ENCODE data around the gene KEL.

The KEL gene

GRCh38 chr7:142935941-142936565 lies 26.1 kb downstream of the KEL start:
- TF ChIP-seq CTCF (IDR thresholded peaks at IDR 0.05), result no peak
- TF ChIP-seq ZFX (IDR thresholded peaks at IDR 0.05; ENCODE audit: borderline replicate concordance), result no peak

GRCh38 chr7:142934056-142934455 lies 28.1 kb downstream of the KEL start:
- TF ChIP-seq CTCF (IDR thresholded peaks at IDR 0.05) (no peak), ZFX (IDR thresholded peaks at IDR 0.05; ENCODE audit: borderline replicate concordance) (no peak)
- H3K27ac ChIP-seq, result no peak overlapping the region

More at GRCh38 chr7:142935941-142936565, 26.1 kb downstream of the KEL start:
- no peak overlapping the region for H3K27ac ChIP-seq

GRCh38 chr7:142933624-142934023 lies 28.5 kb downstream of the KEL start, which contains the start of gene TRPV5:
Gene TRPV5, minus strand, starts transcription at chr7:142933746. Its CDS starts 287 bp downstream, at chr7:142933459.
- no peak for TF ChIP-seq CTCF (IDR thresholded peaks at IDR 0.05)
- TF ChIP-seq ZFX (IDR thresholded peaks at IDR 0.05; ENCODE audit: borderline replicate concordance), result no peak

GRCh38 chr7:142933092-142933475 lies 29.1 kb downstream of the KEL start:
- H3K27ac ChIP-seq, result no peak overlapping the region
- TF ChIP-seq ZFX (IDR thresholded peaks at IDR 0.05; ENCODE audit: borderline replicate concordance) (no peak), CTCF (IDR thresholded peaks at IDR 0.05) (no peak)

More at GRCh38 chr7:142933624-142934023, 28.5 kb downstream of the KEL start, which contains the start of gene TRPV5:
- no peak within 1 kb of the TSS for H3K27ac ChIP-seq

- H3K27ac ChIP-seq, result no peak overlapping the region
- TF ChIP-seq CTCF (IDR thresholded peaks at IDR 0.05), result no peak
- TF ChIP-seq ZFX (IDR thresholded peaks at IDR 0.05; ENCODE audit: borderline replicate concordance), result no peak
Observed at GRCh38 chr7:142932386-142933091, 29.6 kb downstream of the KEL start.

- TF ChIP-seq ZFX (IDR thresholded peaks at IDR 0.05; ENCODE audit: borderline replicate concordance) (no peak), CTCF (IDR thresholded peaks at IDR 0.05) (no peak)
Observed at GRCh38 chr7:142930126-142930730, 31.9 kb downstream of the KEL start.

GRCh38 chr7:142927949-142928348 lies 34.2 kb downstream of the KEL start:
- TF ChIP-seq CTCF (IDR thresholded peaks at IDR 0.05) (no peak), ZFX (IDR thresholded peaks at IDR 0.05; ENCODE audit: borderline replicate concordance) (no peak)
- H3K27ac ChIP-seq, result no peak overlapping the region

More at GRCh38 chr7:142930126-142930730, 31.9 kb downstream of the KEL start:
- H3K27ac ChIP-seq, result no peak overlapping the region

Measured in 22Rv1 (cell line).